SJCRH30 (cell line): ENCODE results near the gene CCDC18. TPM values are rescaled to one million over a fixed set of nuclear protein-coding genes. Genes with fewer than 3 reads are reported as not detected.
"Not testable (repeated sequence)": the region's sequence is repeated elsewhere in the genome, so short reads cannot be mapped to it uniquely, and the experiment has no call there.

Source experiments
- DNase-seq, 2 experiments: peaks; one replicate each; pipeline ENCODE4 v3.0.0-alpha.2; 2015 to 2020
- H3K27ac ChIP-seq: fragments of 250-450 bp; sonication (Bioruptor Pico); 2 replicates; pipeline ENCODE4 v1.5.1; 2020; ENCODE audit warnings: mild to moderate bottlenecking, moderate library complexity
- H3K27me3 ChIP-seq: fragments of 250-450 bp; sonication (Bioruptor Pico); 2 replicates; pipeline ENCODE4 v1.5.1; 2020; ENCODE audit warnings: mild to moderate bottlenecking, moderate library complexity
- H3K36me3 ChIP-seq: fragments of 250-450 bp; sonication (Bioruptor Pico); 2 replicates; pipeline ENCODE4 v1.5.1; 2020; ENCODE audit warnings: mild to moderate bottlenecking, moderate library complexity
- H3K4me1 ChIP-seq: fragments of 250-450 bp; sonication (Bioruptor Pico); 2 replicates; pipeline ENCODE4 v1.5.1; 2020; ENCODE audit warnings: mild to moderate bottlenecking, moderate library complexity
- H3K4me3 ChIP-seq: fragments of 250-450 bp; sonication (Bioruptor Pico); 2 replicates; pipeline ENCODE4 v1.5.1; 2020; ENCODE audit warnings: mild to moderate bottlenecking, moderate library complexity
- H3K9me3 ChIP-seq: fragments of 250-450 bp; sonication (Bioruptor Pico); replicated peaks from 2 replicates; pipeline ENCODE4 v1.5.1; 2020; ENCODE audit warnings: mild to moderate bottlenecking, moderate library complexity
- total RNA-seq: library from RNA; depleted of rRNA; stranded (reverse); fragments of >200 nt; shearing (Covaris generic); gene quantifications from 2 replicates; pipeline ENCODE4 v1.2.3, GENCODE V29; 2014

Gene CCDC18
- total RNA-seq, 1 experiment from 2014 or later, result 17.2 TPM

GRCh38 chr1:93196591-93196990 lies 16.1 kb downstream of the CCDC18 start:
- Histone ChIP-seq H3K4me3 (no peak overlapping the region), H3K4me1 (0 out of 2 replicates have a peak, but pooled peaks cover 5% of the 10 kb centered on the region), H3K27me3 (no peaks in the 10 kb centered on the region), H3K36me3 (peaks cover 59% of the 10 kb centered on the region), H3K27ac (no peak overlapping the region), H3K9me3 (no peaks in the 10 kb centered on the region)
- DNase-seq, result no peak

DNA sequence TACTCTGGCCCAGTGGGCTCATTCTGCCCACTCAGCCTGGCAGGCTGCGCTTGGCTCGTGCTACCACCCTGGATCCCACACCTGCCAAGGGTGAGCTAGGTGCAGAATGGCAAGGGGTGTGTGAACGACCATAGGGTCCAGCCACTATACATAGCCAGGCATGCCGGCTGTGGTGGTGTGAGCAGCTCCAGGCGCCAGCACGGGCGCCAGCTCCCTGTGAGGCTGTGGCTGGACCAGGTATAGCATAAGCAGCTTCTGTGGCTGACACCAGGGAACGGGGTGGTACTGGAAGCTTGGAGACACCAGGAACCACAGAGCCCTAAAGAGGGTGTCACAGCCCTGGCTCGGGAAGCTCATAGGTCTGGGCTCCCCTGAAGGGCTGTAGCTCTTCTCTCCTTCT lies 18.6 kb downstream of the CCDC18 start:
- H3K27me3 ChIP-seq, result no peaks in the 10 kb centered on the region
- H3K4me3 ChIP-seq, result no peak overlapping the region
- no peaks in the 10 kb centered on the region for H3K9me3 ChIP-seq
- 0 out of 2 replicates have a peak, but pooled peaks cover 5% of the 10 kb centered on the region for H3K4me1 ChIP-seq
- H3K36me3 ChIP-seq, result peaks cover 58% of the 10 kb centered on the region
- no peak overlapping the region for H3K27ac ChIP-seq
- no peak for DNase-seq

DNA sequence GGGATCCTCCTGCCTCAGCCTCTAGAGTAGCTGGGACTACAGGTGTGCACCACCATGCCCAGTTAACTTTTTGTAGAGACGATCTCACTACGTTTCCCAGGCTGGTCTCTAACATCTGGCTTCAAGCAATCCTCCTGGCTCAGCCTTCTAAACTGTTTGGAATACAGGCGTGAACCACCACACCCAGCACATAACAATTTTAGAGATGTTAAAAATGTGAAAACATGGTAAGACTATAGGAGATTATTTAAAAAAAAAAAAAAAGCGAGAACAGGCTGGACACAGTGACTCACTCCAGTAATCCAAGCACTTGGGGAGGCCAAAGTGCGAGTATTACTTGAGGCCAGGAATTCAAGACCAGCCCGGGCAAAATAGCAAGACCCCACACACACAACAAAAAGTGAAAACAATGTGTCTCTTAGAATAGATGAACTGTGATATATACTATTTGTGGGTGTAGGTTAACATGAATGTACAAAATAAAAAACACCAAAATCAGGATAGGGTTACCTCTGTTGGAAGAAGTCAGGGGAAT lies 19.6 kb downstream of the CCDC18 start:
- Histone ChIP-seq H3K36me3 (peaks cover 54% of the 10 kb centered on the region), H3K4me1 (0 out of 2 replicates have a peak, but pooled peaks cover 5% of the 10 kb centered on the region), H3K4me3 (no peak overlapping the region), H3K27ac (no peak overlapping the region), H3K9me3 (no peaks in the 10 kb centered on the region), H3K27me3 (no peaks in the 10 kb centered on the region)
- DNase-seq, result no peak

DNA sequence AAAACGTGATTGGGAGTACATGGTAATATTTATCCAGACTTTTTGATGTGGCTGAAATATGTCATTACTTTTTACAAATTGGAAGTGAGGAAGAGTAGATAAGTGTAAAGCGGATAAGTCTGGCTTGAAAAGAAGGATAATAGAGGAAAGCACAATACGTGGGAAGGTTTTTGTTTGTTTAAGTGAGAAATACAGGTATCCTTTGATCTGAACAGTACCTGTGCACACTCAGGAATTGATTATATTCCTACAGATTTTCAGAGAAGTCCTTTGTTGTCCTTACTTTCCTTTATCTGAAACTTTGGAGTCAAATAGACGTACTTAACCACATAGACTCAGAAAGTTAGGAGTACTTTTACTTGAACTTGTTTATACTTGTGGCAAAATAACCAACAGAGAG lies 20.2 kb downstream of the CCDC18 start:
- Histone ChIP-seq H3K9me3 (no peaks in the 10 kb centered on the region), H3K4me3 (no peak overlapping the region), H3K36me3 (peaks cover 49% of the 10 kb centered on the region), H3K27me3 (no peaks in the 10 kb centered on the region), H3K27ac (no peak overlapping the region), H3K4me1 (0 out of 2 replicates have a peak, but pooled peaks cover 5% of the 10 kb centered on the region)
- DNase-seq, result no peak

DNA sequence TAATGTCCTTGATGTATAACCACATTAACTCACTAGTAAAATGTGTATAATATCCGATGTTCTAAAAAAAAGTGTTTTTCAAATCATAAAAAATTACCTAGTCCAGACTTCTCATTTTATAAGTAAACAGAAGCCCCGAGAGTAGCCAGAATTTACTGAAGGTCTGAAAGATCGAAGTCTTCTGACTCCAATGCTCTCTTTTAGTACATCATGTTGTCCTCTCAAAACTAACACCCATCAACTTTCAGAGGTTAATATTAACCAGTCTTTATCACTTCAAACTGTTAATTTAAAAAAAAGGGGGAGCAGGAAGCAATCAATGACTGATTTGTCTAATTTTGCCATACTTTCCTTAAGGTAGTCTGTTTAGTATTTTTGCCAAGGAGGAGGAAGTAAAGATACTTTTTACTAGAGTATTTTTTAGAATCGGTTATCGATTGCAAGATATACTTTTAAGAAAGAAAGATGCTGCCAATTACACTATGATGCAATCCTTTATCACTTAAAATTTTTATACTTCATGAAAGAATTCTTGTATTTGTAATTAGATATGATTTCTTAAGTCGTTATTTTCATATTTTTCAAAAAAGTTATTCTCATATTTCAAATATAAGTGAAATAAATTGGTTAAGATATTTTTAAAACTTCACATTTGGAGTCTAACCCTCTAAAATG lies 25.5 kb downstream of the CCDC18 start:
- no peak overlapping the region for H3K4me3 ChIP-seq
- no peaks in the 10 kb centered on the region for H3K9me3 ChIP-seq
- no peaks in the 10 kb centered on the region for H3K27me3 ChIP-seq
- H3K27ac ChIP-seq, result no peak overlapping the region
- no peak for DNase-seq
- H3K36me3 ChIP-seq, result peaks cover 38% of the 10 kb centered on the region
- no peaks in the 10 kb centered on the region for H3K4me1 ChIP-seq

DNA sequence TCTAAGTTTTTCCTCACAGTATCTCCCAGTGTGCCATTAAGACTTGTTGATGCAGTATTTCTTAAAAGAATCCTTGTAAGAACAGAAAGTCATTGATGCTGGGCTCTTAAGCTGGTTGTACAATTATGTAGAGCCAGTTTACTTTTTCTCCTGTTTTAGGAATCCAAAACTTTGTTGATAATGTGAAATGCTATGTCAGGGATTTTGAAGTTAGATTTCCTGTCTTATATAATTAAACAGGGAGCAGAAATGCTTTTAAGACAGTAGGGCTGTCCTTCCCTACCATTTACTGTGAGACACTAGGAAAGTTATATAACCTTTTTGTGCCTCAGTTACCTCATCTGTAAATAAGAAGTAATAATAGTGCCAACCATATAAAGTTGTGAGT lies 26.0 kb downstream of the CCDC18 start:
- H3K27me3 ChIP-seq, result no peaks in the 10 kb centered on the region
- no peaks in the 10 kb centered on the region for H3K4me1 ChIP-seq
- H3K27ac ChIP-seq, result no peak overlapping the region
- no peak overlapping the region for H3K4me3 ChIP-seq
- no peak for DNase-seq
- peaks cover 34% of the 10 kb centered on the region for H3K36me3 ChIP-seq
- H3K9me3 ChIP-seq, result no peaks in the 10 kb centered on the region

DNA sequence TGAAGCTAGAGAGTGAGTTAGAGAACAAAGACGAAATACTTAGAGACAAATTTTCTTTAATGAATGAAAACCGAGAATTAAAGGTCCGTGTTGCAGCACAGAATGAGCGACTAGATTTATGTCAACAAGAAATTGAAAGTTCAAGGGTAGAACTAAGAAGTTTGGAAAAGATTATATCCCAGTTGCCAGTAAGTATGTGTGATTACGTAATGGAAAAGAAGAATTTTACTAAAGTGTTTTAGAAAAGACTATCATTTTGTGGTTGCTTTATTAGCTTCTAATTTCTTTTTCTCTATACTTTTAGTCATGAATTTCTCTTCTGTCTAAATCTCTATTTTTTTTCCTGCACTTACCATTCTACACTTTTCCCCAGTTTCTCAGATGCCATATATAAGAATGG lies 26.7 kb downstream of the CCDC18 start:
- DNase-seq, result no peak
- Histone ChIP-seq H3K4me1 (no peaks in the 10 kb centered on the region), H3K4me3 (no peak overlapping the region), H3K9me3 (no peaks in the 10 kb centered on the region), H3K27ac (no peak overlapping the region), H3K27me3 (no peaks in the 10 kb centered on the region), H3K36me3 (peaks cover 33% of the 10 kb centered on the region)

GRCh38 chr1:93215322-93215721 lies 34.8 kb downstream of the CCDC18 start:
- Histone ChIP-seq H3K4me3 (no peak overlapping the region), H3K9me3 (no peaks in the 10 kb centered on the region), H3K27ac (no peak overlapping the region), H3K36me3 (peaks cover 47% of the 10 kb centered on the region), H3K27me3 (no peaks in the 10 kb centered on the region), H3K4me1 (no peaks in the 10 kb centered on the region)
- no peak for DNase-seq

GRCh38 chr1:93219443-93219842 lies 38.9 kb downstream of the CCDC18 start:
- peaks cover 54% of the 10 kb centered on the region for H3K36me3 ChIP-seq
- H3K9me3 ChIP-seq, result no peaks in the 10 kb centered on the region
- no peak for DNase-seq
- no peak overlapping the region for H3K27ac ChIP-seq
- H3K4me3 ChIP-seq, result no peak overlapping the region
- H3K4me1 ChIP-seq, result no peaks in the 10 kb centered on the region
- no peaks in the 10 kb centered on the region for H3K27me3 ChIP-seq

GRCh38 chr1:93220716-93221115 lies 40.2 kb downstream of the CCDC18 start:
- H3K4me3 ChIP-seq, H3K27ac ChIP-seq, H3K4me1 ChIP-seq, DNase-seq, H3K27me3 ChIP-seq, H3K9me3 ChIP-seq: not testable (repeated sequence)
- peaks cover 51% of the 10 kb centered on the region for H3K36me3 ChIP-seq

DNA sequence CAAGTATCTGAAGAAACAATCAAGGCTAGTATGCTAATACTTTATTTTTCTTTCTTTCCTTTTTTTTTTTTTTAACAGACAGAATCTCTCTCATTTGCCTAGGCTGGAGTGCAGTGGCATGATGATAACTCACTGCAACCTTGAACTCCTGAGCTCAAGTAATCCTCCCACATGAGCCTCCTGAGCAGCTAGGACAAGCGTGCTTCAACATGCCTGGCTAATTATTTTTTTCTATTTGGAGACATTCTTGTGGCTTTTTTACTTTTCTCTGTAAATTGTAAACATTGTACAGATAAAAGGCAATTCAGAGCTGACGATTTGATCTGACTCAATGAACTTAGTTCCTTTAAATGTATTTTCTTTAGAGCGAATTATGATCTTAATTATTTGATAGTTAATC lies 41.4 kb downstream of the CCDC18 start:
- no peaks in the 10 kb centered on the region for H3K27me3 ChIP-seq
- H3K27ac ChIP-seq, result no peak overlapping the region
- no peaks in the 10 kb centered on the region for H3K4me1 ChIP-seq
- no peaks in the 10 kb centered on the region for H3K9me3 ChIP-seq
- DNase-seq, result peak; percentile 5 to 7
- H3K4me3 ChIP-seq, result no peak overlapping the region
- peaks cover 43% of the 10 kb centered on the region for H3K36me3 ChIP-seq

DNA sequence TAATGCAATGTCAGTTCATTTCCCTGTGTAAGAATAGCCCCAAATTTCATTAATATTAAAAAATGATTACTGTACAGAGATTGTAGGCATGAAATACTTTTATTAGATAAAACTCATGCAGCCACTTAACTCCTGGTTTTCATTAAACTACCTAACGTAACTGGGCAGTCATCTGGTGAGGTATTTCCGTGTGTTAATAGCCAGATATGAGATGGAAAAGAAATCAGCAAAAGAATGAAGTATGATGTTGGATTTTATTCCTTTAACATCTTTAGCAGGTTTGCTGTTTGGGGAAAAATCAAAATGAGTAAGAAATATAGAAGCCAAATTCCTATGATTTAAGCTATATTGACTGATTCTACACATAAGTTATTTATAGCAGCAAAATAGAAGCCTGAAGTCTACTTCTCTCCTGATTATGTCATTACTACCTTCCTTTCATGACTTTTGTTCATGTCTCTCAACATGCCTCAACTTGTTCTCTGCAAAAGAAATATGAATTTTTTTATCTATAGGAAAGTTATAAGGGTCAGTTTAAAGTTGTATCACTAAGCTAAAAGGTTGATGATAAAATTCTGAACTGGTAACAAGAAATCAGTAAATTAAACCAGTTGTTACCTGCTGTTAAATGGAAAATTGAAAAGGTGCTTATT lies 42.6 kb downstream of the CCDC18 start:
- DNase-seq, result no peak
- Histone ChIP-seq H3K27ac (no peak overlapping the region), H3K4me3 (no peak overlapping the region), H3K4me1 (no peaks in the 10 kb centered on the region), H3K36me3 (peaks cover 36% of the 10 kb centered on the region), H3K9me3 (no peaks in the 10 kb centered on the region), H3K27me3 (no peaks in the 10 kb centered on the region)

GRCh38 chr1:93235261-93235660 lies 54.7 kb downstream of the CCDC18 start:
- H3K27me3 ChIP-seq, result no peaks in the 10 kb centered on the region
- H3K36me3 ChIP-seq, result peaks cover 36% of the 10 kb centered on the region
- no peak for DNase-seq
- no peaks in the 10 kb centered on the region; the same call in 1 of the 2 replicates for H3K9me3 ChIP-seq
- no peak overlapping the region for H3K27ac ChIP-seq
- H3K4me3 ChIP-seq, result no peak overlapping the region
- no peaks in the 10 kb centered on the region for H3K4me1 ChIP-seq

DNA sequence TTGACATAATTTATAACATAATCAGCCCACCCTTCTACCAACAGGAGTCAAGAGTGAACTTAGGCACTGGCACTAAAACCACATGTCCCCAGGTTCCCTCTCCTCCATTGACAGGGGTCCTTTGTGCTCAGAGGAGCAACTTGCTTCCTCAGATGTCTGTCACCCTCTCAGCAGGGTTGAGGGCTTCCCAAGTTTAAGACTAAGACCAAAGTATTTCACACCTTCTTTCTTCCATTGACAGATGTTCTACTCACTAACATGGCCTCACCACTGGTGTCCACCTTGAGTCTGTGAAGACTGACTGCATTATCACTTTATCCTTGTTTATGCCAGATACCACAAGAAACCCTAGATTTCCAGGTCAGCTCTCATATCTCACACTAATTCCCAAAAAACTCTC lies 56.5 kb downstream of the CCDC18 start:
- H3K4me3 ChIP-seq, result no peak overlapping the region
- no peak overlapping the region for H3K27ac ChIP-seq
- no peak for DNase-seq
- no peaks in the 10 kb centered on the region for H3K4me1 ChIP-seq
- H3K9me3 ChIP-seq, result no peaks in the 10 kb centered on the region; the same call in 1 of the 2 replicates
- H3K36me3 ChIP-seq, result peaks cover 34% of the 10 kb centered on the region
- no peaks in the 10 kb centered on the region for H3K27me3 ChIP-seq

DNA sequence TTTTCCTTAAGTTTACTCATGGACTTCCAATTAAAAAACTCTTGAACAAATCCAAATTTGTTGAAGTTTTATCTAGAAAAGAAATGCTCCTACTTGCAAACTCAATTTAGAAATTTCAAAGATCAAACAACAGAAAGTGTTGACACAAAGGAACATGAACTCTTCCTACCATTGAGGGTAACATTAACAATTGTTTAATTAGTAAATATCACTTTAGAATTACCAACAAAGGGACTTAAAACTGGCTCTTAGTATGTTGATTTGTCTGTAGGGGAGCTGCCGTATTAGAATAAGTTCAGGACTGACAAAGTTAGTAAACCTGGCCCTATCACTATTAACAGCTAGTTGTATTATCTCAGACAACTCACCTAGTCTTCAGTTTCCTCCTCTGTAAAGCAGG lies 57.9 kb downstream of the CCDC18 start:
- Histone ChIP-seq H3K9me3 (no peaks in the 10 kb centered on the region), H3K4me3 (no peak overlapping the region), H3K27ac (no peak overlapping the region), H3K27me3 (no peaks in the 10 kb centered on the region), H3K4me1 (no peaks in the 10 kb centered on the region), H3K36me3 (peaks cover 29% of the 10 kb centered on the region)
- DNase-seq, result no peak
